T1000 (cell line): ENCODE measurements around the gene ACOT13.
"Not testable (repeated sequence)": the region's sequence is repeated elsewhere in the genome, so short reads cannot be mapped to it uniquely, and the experiment has no call there.

Experiments used
- DNase-seq: peaks from one replicate; lab custom pipeline; 2025; ENCODE audit warnings: mixed read lengths; lab: John Stamatoyannopoulos, UW

The ACOT13 gene

DNA sequence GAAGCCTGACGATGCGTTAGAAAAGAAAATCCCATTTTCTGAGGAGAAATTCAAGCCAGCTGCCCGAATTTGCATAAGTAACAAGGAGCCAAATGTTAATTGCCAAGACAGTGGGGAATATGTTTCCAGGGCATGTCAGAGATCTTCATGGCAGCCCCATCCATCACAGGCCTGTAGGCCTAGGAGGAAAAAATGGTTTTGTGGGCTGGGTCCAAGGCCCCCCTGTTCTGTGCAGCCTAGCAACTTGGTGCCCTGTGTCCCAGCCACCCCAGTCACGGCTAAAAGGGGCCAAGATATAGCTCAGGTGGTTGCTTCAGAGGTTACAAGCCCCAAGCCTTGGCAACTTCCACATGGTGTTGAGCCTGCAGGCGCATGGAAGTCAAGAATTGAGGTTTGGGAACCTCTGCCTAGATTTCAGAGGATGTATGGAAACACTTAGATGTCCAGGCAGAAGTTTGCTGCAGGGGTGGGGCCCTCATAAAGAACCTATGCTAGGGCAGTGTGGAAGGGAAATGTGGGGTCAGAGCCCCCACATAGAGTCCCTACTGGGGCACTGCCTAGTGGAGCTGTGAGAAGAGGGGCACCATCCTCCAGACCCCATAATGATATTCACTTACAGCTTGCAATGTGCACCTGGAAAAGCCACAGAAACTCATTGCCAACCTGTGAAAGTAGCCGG is 64.7 kb downstream of the ACOT13 start:
- not testable (repeated sequence) for DNase-seq

- no peak for DNase-seq
Measured at GRCh38 chr6:24734166-24734565, 67.3 kb downstream of the ACOT13 start.

DNA sequence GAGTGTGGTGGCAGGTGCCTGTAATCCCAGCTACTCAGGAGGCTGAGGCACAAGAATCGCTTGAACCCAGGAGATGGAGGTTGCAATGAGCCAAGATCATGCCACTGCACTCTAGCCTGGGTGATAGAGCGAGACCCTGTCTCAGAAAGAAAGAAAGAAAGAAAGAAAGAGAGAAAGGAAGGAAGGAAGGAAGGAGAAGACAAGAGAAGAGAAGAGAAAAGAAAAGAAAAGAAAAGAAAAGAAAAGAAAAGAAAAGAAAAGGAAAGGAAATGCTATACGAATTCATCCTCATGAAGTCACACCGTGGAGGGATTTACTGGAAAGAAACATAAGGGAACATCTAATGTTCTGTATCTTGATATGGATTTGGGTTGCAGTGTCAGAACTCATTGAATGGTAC is 67.8 kb downstream of the ACOT13 start:
- DNase-seq: not testable (repeated sequence)

DNA sequence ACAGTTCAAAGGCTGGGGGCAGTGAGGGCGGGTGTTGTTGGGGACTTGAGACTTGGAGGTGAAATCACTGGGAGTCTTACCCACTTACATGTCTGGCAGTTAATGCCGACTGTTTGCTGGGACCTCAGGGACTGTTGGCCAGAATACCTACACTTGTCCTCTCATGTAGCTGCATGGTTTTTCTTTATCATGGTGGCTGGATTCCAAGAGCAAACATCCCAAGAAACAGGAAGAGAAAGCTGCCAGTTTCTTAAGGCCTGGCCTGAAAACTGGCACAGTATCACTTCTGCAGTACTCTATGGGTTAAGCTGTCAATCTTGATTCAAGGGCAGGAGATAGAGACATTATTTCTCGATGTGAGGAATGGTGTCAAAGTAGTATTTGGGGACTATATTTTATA is 71.9 kb downstream of the ACOT13 start:
- DNase-seq: no peak

- DNase-seq: no peak
Measured at GRCh38 chr6:24740861-24741260, 74.0 kb downstream of the ACOT13 start.

DNA sequence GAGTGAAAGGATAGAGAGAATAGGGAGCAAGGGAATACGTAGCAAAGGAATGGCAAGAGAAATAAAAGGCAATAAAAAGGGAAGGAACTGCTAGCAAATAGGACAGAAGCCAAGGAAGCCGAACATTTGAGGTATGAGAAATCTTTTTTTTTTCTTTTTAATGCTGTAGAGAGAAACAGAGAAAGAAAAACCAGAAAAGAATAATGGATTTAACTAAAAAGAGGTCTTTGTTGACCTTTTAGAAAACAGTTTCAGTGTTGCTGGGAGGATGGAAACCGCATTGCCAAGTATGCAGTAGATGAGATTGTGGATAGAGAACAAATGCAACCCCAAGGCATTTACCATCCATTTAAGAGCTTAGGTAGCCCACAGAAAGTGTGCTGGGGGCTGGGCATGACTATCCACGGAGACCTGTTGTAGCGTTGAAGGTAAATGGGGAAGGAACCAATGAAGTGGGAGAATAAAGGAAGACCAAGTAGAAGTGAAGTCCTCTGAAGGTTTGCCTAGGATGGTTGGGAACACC is 75.4 kb downstream of the ACOT13 start:
- DNase-seq: no peak

DNA sequence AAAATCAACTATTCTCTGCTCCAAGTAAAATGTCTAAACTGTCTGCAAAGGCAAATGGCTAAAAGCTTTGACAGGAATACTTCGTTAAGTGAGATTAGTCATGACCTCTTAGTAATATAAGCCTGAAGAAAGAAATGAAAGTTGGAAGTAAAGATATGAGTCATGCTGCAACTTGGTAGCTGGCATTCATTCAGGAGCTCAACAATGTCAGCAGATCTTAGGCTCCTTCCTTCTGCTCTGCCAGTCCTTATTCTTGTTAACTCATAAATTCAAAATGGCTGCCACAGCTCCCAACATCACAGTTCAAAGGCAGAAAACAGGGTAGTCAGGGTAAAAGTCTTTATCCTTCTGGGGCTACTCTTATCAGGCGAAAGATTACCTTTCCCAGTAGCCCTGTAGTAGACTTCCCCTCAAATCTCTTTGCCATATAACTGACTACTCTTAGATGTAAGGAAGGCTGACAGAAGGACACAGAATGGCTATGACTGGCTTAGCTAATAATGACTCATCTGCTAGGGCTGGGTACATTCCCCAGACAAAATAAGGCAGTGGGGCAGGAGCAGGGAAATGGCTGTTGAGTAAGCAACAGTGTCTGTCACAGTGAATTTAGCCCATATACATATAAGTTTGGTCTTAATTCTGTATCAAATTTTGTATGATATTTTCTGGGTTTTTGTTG is 76.5 kb downstream of the ACOT13 start:
- peak; percentile 80 for DNase-seq

DNA sequence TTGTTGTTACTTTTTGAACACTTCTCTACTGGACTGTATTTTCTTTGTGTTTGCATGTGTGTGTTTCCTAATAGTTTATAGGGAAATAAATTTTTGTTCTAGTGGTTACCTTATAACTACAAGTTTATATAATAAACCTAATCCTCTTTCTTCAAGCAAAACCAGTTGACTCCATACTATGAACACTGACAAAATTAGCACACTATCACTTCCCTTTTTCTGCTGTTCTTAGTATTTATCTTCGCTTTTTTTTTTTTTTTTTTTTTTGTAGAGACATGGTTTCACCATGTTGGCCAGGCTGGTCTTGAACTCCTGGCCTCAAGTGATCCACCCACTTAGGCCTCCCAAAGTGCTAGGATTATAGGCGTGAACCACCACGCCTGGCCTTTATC is 77.1 kb downstream of the ACOT13 start:
- DNase-seq: no peak

GRCh38 chr6:24744911-24745310 is 78.0 kb downstream of the ACOT13 start:
- no peak for DNase-seq

DNA sequence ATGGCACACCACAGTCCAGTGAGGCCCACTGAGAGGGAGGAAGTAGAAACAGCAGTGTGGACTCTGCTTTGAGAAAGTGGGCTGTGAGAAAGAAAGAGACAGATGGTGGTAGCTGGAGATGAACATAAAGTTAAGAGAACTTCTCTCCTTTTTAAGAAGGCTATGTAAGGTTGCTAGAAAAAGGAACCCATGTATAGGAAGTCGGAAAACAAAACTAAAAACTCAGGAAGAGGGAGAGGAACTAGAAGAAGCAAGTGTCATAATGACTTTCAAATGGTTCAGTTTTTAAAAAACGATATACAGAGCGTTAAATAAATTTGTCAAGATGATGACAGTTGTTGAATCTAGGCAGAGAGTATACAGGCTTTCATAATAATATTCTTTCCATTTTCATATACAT is 82.4 kb downstream of the ACOT13 start:
- no peak for DNase-seq

GRCh38 chr6:24750878-24751277 is 84.0 kb downstream of the ACOT13 start:
- not testable (repeated sequence) for DNase-seq

- DNase-seq: no peak
Measured at GRCh38 chr6:24752503-24752902, 85.6 kb downstream of the ACOT13 start.

DNA sequence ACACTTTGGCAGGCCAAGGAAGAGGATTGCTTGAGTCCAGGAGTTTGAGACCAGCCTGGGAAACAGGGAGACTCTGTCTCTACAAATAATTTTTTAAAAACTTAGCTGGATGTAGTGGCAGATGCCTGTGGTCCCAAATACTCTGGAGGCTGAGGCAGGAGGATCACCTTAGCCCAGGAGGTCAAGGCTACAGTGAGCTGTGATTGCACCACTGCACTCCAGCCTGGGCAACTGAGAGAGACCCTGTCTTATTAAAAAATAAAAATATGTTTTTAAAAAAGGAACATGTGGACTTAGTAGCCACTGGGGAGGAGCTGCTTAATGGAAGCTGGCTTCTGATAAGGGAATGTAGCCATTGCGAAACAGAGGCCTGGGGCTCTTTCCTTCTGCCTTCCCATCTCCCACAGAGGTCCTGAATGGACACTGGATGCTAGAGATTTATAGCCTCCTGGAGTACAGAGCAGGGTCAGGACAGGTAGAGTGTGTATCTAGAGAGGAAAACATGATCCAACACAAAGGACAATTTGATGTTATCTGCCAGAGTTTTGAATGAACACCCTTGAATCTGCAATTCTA is 86.1 kb downstream of the ACOT13 start:
- no peak for DNase-seq

DNA sequence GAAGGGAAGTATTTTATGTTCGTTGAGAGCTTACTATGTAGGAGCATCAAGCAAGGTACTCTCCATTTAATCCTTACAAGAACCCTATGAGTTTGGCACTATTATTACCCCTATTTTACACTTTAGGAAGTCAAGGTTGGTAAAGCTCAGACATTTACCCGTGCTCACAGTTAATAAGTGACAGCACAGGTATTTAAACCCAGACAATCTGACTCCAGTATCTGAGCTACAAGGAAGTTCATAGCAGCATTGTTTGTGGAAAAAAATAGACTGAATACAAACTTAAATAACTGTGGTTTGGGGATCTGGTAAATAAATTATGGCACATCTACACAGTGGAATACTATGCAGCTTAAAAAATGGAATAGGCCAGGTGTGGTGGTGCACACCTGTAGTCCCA is 86.7 kb downstream of the ACOT13 start:
- no peak for DNase-seq

DNA sequence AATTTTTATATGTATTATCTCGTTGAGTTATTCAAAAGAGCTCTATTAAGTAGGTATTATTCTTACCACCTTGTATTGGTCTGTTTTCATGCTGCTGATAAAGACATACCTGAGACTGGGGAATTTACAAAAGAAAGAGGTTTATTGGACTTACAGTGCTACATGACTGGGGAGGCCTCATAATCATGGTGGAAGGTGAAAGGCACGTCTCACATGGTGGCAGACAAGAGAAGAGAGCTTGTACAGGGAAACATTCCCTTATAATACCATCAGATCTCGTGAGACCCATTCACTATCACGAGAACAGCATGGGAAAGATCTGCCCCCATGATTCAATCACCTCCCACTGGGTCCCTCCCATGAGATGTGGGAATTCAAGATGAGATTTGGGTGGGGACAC is 87.5 kb downstream of the ACOT13 start:
- not testable (repeated sequence) for DNase-seq
